ENCODE data around the gene FERMT2.
"Not testable (repeated sequence)": the region's sequence is repeated elsewhere in the genome, so short reads cannot be mapped to it uniquely, and the experiment has no call there.

The FERMT2 gene

GRCh38 chr14:52900731-52901130 lies 50.1 kb downstream of the FERMT2 start:
- no peak for DNase-seq

- DNase-seq: no peak
Measured at GRCh38 chr14:52898496-52898895, 52.4 kb downstream of the FERMT2 start.

GRCh38 chr14:52895000-52895399 lies 55.9 kb downstream of the FERMT2 start:
- DNase-seq: no peak

DNA sequence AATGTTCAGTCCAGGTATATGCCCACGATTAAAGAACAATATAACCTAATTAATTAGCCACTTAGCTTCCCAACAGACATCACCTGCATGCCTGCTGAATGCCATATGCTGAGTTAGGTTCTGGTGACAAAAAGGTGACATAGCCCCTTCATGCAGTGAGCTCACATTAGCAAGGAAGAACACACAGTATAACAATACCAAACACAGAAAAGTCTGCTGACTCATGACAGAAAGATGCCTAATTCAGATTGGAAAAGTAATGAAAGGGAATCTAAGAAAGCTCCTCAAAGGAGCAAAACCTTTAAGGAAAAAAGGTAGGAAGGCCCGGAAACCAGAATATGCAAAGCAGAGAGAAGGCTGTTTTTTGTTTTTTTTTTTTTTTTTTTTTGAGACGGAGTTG lies 59.0 kb downstream of the FERMT2 start:
- no peak for DNase-seq

DNA sequence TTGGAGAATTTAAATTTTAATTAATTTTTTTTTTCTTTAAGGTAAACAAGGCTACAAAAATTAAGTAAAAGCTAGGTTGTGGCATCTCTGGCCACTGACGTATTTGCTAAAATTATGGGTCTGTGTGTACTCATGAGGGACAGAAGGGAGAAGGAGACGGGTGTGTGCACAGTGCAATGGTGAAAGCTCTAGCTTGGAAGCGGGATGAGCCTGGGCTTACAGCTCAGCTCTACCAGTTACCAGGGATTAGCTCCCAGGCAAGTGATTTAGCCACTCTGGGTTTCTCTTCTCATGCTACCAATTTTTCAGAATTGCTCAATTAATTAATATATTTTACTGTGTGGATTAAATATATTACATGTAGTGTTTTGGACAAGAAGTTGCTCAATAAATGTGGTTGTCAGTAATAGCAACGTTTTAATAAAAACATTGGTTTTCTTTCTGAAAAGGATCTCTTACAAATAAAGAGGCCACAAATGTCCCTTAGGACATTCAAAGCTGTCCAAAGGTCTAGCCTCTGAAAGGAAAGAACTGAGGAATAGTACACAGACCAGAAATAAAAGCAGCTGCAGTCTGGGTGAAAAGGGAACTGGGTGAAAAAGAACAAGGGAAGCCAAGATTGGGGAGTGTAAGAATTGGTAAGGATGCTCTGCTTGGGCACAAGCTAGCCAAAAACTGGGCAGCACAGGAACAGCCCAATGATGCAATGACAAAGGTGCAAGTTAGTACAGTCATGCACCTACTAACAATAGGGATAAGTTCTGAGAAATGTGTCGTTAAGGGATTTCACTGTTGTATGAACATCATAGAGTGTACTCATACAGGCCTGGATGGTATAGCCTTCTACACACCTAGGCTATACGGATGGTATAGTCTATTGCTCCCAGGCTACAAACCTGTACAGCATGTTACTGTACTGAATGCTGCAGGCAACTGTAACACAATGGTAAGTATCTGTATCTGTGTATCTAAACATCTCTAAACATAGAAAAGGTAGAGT lies 61.7 kb downstream of the FERMT2 start:
- no peak for DNase-seq

DNA sequence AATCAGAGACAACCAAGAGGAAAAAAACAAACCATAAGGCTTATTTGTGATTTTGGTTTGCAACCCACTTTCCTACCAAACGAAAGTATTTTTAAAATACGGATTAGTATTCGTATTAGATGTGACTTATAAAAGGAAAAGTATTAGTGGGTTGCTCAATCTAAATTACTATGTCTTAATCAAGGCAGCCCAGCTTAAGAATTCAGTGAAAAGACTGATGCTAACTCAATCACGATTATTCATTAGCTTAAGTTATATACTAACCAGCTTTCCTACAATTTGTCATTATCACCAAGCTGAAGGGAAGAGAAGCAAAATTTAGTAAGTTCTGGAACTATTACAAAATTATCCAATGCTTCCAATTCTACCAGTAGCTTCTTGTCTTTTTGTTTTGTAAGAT lies 62.7 kb downstream of the FERMT2 start:
- DNase-seq: no peak

DNA sequence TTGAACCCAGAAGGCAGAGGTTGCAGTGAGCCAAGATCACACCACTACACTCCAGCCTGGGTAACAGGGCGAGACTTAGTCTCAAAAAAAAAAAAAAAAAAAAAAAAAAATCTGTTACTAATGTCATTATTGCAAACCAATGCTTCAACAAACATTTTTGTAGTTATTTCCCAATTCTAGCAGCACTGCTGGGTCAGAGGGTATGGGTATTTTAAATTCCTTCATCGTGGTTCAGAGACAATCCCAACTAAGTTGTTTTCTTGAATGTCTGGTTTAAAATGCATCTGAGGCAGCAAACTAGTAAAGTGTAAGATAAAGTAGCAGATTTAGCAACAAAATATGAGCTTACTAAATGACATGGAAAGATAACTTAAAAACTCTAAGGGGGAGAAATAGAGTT lies 65.6 kb downstream of the FERMT2 start:
- DNase-seq: no peak

DNA sequence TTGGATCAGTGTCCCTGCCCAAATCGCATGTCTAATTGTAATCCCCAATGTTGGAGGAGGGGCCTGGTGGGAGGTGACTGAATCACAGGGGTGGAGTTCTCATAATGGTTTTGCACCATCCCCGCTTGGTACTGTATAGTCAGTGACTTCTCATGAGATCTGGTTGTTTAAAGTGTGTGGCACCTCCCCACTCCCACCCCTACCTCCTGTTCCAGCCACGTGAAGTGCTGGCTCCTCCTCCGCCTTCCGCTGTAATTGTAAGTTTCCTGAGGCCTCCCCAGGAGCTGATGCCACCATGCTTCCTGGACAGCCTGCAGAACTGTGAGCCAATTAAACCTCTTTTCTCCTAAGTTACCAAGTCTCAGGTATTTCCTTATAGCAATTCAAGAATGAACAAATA lies 67.2 kb downstream of the FERMT2 start:
- no peak for DNase-seq

- no peak for DNase-seq
Measured at GRCh38 chr14:52882824-52883223, 68.0 kb downstream of the FERMT2 start.

- no peak for DNase-seq
Measured at GRCh38 chr14:52879958-52880357, 70.9 kb downstream of the FERMT2 start.

DNA sequence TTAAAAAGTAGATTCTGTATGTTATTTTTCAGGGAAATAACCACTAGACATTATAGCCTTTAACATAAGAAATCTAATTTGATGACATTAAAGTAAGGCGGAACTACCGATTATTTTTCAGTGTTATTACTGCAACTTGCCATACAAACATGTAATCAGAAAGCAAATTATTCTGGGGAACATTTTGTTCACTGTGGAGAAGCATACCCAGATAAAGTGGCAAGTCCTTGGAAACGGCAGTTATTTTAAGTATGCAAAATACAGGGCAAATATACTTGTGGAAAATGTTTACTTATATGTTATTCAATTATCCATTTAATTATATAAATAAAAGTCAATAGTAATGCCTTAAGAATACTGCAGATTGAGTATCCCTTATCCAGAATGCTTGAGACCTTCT lies 71.9 kb downstream of the FERMT2 start:
- DNase-seq: no peak

DNA sequence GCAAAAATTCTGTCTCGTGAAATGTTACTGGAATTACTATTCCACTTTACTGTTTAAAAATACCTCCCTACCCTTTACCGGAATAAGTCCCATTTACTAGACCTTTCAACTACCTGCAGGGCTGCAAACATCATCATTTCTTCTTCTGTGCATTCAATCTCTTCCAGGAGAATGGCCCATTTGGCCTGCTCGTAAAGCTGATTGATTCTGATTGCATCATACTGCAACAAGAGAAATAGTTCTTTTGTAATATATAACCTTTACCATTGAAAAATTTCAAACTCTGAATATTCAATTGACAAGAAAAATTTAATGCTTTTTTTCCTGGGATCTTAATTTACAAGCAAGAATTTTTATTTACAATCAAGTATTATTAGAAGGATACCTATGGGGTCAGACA lies 72.4 kb downstream of the FERMT2 start:
- no peak for DNase-seq

DNA sequence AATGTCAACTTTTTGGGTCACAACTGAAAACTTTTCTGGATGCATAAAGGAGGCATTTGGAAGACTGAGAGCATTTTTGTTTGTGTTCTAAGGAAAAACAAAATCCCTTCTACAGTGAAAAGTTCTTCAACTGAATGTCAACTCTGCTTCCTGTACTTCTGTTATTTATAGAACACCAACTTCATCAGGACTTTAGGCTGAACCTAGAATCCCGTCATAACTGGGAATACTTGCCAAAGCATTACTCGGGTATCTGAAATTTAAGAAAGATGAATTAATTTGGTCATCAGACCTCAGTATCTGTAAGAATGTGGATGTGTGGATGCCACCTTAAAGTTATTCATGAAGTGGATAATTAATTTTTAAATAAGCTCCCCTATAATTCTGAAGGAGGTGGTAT lies 73.2 kb downstream of the FERMT2 start:
- DNase-seq: no peak

GRCh38 chr14:52876806-52877205 lies 74.0 kb downstream of the FERMT2 start:
- DNase-seq: no peak

DNA sequence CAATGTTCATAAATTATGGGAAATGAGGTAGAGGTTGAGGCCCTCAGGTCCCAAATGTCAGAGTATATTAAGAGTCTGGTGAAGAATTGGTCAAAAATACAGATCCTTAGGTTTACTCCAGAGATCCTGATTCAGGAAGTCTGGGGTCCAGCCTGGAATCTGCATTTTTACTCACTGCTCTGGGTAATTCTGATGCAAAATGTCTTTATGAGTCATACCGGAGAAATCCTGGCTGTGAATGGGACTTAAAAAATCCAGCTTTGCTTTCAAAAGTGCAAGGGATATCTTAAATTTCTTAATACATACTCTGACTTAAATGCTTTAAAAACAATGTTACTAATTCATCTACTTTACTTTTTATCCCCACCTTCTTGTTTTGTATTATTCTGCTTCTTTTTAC lies 74.5 kb downstream of the FERMT2 start:
- no peak for DNase-seq

- no peak for DNase-seq
Measured at GRCh38 chr14:52875707-52876106, 75.1 kb downstream of the FERMT2 start.

GRCh38 chr14:52874389-52874788 lies 76.5 kb downstream of the FERMT2 start:
- DNase-seq: no peak

DNA sequence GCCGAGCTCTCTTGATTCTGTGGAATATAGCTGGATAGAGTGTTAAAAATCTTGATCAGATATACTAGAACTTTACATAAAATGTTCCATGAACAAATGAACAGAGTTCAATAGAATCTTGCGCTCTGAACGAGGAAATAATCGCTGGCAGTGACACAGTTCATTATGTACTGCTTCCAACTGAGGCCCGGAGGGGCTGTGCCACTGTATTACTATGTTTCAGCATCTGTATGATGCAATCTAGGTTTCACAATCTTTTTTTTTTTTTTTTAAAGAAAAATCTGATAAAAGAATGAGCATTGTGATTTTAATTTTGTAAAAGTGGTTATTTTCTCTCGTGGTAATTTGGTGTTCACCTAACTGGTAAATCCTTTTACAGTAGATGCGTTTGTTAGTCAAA lies 77.2 kb downstream of the FERMT2 start:
- DNase-seq: no peak

DNA sequence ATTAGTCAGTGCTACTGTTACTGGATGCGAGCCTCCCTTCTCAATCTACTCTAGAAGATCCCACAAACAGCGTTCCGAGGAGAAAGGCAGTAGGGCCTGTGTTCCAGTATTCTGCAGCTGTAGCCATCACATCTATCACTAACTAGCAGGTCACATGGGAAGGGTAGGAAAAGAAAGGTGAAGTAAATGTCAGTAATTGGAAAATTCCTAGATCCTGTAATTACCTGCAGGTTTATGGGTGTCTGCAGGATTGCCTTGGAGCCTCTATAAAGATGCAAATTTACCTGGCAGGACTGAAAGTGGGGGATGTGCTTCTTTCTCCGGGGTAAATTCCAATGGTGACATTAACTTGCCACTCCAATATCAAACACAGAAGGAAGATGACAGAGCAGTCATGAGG lies 77.8 kb downstream of the FERMT2 start:
- no peak for DNase-seq

- DNase-seq: no peak
Measured at GRCh38 chr14:52871606-52872005, 79.2 kb downstream of the FERMT2 start.

DNA sequence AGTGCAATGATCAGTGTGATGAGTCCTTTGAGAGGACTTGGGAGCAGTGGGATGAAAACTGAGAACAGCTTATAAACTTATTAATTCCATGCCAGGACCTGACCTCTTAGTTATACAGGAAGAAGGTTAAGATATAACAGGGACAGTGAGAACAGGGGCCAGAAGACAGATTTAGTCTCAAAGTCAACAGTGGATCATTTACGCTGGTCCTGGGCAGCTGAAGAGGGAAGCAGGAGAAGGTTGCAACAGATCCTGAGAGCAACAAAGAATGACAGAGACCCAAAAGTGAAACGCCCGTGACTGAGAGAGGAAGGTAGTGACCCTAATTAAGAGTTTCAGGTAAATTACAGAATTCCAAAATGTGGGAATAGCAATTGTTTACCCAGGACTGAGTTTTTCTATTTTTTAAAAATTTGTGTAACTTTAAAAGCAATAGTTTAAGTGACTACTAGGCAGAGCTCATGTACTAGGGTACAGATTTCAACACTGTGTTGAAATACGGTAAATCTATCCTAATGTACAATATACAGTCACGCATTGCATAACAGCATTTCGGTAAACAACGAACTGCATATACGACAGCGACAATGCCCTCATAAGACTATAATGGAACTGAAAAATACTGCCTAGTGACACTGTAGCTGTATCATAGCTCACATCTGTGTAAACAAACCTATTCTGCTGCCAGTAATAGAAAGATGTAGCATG lies 81.8 kb downstream of the FERMT2 start:
- DNase-seq: no peak

GRCh38 chr14:52864893-52865292 lies 86.0 kb downstream of the FERMT2 start:
- not testable (repeated sequence) for DNase-seq

- DNase-seq: no peak
Measured at GRCh38 chr14:52863334-52863700, 87.5 kb downstream of the FERMT2 start.

- DNase-seq: no peak
Measured at GRCh38 chr14:52862632-52863333, 88.1 kb downstream of the FERMT2 start.

All from eye (tissue), 1 donor.